ENCODE data around the gene PRR14L.

PRR14L gene

GRCh38 chr22:31653944-31654343 lies 96.0 kb downstream of the PRR14L start:
- no peak for DNase-seq (ENCODE audit: low spot score)
- TF ChIP-seq CTCF (IDR thresholded peaks at IDR 0.05; ENCODE audit: borderline replicate concordance, control extremely low read depth, extremely low read depth, insufficient read depth, missing control alignments), result no peak
- in situ Hi-C loops (cut with MboI; ENCODE audit: low sequenced_read_pairs, unreplicated experiment), result no loop called here

- in situ Hi-C loops (cut with MboI; ENCODE audit: low sequenced_read_pairs, unreplicated experiment), result no loop called here
- no peak for TF ChIP-seq CTCF (IDR thresholded peaks at IDR 0.05; ENCODE audit: borderline replicate concordance, control extremely low read depth, extremely low read depth, insufficient read depth, missing control alignments)
- DNase-seq (ENCODE audit: low spot score), result no peak
Observed at GRCh38 chr22:31652911-31653684, 96.8 kb downstream of the PRR14L start.

GRCh38 chr22:31652088-31652487 lies 97.8 kb downstream of the PRR14L start:
- in situ Hi-C loops (cut with MboI; ENCODE audit: low sequenced_read_pairs, unreplicated experiment), result no loop called here
- no peak for TF ChIP-seq CTCF (IDR thresholded peaks at IDR 0.05; ENCODE audit: borderline replicate concordance, control extremely low read depth, extremely low read depth, insufficient read depth, missing control alignments)
- no peak for DNase-seq (ENCODE audit: low spot score)

- TF ChIP-seq CTCF (IDR thresholded peaks at IDR 0.05; ENCODE audit: borderline replicate concordance, control extremely low read depth, extremely low read depth, insufficient read depth, missing control alignments), result no peak
- no peak for DNase-seq (ENCODE audit: low spot score)
- in situ Hi-C loops (cut with MboI; ENCODE audit: low sequenced_read_pairs, unreplicated experiment), result no loop called here
Observed at GRCh38 chr22:31651664-31652063, 98.3 kb downstream of the PRR14L start.

- no peak for TF ChIP-seq CTCF (IDR thresholded peaks at IDR 0.05; ENCODE audit: borderline replicate concordance, control extremely low read depth, extremely low read depth, insufficient read depth, missing control alignments)
- no peak for DNase-seq (ENCODE audit: low spot score)
- in situ Hi-C loops (cut with MboI; ENCODE audit: low sequenced_read_pairs, unreplicated experiment), result no loop called here
Observed at GRCh38 chr22:31650391-31650790, 99.5 kb downstream of the PRR14L start.

GRCh38 chr22:31647523-31648320 lies 102.2 kb downstream of the PRR14L start:
- no peak for TF ChIP-seq CTCF (IDR thresholded peaks at IDR 0.05; ENCODE audit: borderline replicate concordance, control extremely low read depth, extremely low read depth, insufficient read depth, missing control alignments)
- in situ Hi-C loops (cut with MboI; ENCODE audit: low sequenced_read_pairs, unreplicated experiment), result no loop called here
- DNase-seq (ENCODE audit: low spot score), result no peak
